ELF-1 (cell line): ENCODE measurements around the gene CAMTA2.

Source experiments
- DNase-seq: peaks from one replicate; pipeline ENCODE4 v3.0.0-alpha.2; 2016; ENCODE audit warnings: low read depth, low spot score

CAMTA2 gene

DNA sequence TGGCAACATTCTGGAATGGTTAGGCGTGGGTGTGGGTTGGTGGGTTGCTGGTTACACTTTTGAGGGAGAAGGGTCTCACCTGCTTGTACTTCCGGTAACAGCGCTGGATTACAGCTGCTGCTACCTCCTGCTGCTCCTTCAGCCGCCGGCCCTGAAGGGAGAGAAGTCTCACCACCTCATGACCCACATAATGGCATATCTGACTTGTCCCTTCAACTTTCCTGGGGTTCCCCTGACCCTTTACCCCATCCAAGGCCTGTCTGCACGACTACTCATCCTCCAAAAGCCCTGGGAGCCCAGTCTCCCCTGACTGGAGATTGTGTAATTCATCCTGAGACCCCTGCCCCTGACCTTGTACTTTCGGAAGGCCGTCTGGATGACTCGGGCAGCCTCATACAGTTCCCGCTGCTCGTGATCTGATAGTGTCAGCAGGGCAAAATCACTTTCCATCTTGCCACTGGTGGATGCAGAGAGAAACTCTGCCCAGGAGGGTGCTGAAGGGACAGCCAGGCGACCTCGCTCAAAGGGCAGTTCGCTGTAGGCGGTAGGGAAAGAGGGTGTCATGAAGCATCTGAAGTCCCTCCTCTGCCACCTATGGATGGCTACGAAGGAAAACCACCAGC, 17.8 kb downstream of the CAMTA2 start:
- DNase-seq: no peak

DNA sequence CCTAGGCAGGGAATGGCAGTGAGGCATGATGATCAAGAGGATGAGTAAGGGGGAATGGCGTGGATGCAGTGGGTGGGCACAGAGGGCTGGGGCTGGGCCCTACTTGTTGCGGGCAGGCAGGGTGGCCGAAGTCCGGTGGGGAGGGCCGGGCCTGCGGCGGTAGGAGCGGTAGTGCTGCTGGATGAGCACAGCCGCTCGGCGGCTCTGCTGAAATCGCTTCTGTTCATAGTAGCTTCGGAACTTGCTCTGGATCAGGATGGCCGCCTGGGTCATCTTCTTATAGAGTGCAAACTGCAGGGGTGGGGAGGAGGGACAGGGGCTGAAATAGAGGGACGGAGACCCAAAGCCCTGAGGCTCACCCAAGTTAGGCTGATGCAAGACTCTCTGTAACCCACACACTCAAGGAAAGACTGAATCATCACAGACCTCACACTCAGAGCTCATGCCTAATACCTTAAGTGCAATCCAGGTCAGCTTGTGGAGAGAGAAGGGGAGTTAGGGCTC, 18.4 kb downstream of the CAMTA2 start:
- DNase-seq: peak; percentile 56

DNA sequence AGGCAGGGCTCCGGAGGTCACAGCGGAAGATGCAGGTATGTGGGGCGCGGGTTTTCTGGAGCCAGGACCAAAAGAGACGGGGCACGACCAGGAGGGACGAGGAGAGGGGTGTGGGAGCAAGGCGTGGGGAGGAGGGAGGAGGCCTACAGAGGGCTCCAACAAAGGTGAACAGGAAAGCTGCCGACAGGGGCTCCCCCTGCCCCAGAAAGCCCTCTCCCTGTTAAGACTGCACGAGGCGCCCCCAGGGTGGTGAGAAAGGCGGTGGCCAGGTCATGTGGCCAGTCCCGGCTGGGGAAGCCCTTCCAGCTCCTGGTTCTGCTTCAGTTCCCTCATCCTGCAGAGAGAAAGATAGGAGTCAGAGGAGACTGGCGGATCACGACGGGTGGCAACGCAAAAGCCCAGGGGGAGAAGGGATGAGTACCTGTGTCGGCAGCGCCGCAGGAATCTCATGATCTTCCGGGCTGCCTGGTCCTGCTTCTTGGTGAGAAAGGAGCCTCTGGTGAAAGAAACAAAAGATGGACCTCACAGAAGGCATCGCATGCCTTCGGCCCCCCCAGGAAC, 18.9 kb downstream of the CAMTA2 start:
- DNase-seq: peak; percentile 68

DNA sequence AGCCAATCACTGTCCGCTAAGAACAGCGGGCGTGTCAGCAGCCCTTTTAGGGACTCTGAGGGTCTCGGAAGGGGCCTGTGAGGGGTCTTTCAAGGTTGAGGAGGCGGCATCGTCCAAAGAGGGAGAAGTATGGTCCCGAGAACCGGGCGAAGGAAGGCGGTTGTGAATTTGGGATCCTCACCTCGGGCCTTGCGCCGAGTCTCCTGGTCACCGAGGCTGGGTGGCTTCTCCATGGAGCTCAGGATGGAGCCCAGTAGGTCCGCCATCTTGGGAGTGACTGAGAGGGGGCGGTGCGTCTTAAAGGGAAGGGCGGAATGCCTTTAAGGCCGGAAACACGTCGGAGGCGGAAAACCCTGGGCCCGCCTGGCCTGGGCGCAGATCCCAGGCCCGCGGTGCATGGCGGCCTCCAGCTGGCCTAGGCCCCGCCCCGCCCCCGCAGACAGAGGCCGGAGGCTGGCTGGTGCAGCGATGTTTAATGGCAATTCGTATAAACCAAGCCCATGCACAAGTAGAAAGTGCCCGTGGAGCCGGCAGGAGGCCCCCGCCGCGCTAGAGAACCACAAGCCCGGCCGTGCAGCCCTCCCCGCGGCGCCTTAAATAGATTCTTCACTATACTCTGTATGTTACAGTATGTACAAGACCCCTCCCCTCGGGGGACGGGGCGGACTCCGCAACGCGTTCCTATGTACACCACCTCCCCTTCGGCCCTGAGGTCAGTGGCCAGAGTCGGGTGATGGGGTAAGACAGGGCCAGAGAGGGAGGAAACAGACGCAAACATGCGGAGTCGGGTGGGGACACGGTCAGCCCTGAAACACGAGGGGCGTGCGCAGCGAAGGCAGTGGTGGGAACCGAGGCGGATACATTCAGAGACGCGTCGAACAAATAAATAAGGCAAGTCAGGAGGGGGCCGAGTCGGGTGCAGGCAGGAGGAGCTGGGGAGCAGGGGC, 19.7 kb downstream of the CAMTA2 start, which contains the start of gene SPAG7:
SPAG7 (minus strand) TSS at position 279 of the 947 bp plus-strand sequence; CDS start at position 266, 13 bp downstream.
- peak; percentile 99 for DNase-seq

DNA sequence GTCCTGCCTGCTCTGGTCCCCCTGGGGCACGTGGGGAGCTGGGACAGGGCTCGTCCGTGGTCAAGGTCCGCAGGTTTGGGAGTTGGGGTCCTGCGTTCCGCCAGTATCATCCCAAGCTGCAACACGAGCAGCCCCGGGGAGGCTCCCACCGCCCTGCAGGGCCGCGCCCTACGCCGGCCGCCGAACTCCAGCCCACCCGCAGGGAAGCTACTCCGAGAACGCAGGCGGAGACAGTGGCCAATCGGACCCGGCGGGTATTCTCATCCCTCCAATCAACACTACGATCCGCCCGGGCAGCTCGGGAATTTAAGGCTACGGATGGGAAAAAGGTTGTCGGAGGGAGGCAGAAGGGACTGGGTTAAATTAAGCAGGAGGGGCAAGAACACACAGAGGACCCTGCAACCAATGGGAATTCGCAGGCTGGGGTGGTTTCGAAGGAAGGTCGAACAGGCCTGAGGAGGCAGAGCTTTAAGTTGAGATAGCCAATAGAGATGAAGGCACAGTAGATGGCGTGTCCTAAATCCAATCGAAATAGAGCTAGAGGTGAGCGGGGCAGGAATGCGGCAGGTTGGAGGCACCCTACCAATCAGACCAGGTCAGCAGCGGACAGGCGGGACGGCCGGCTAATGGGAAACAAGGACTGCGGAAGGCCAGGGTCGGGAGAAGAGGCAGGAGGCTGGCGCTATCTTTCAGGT, 20.5 kb downstream of the CAMTA2 start:
- peak; percentile 100 for DNase-seq

DNA sequence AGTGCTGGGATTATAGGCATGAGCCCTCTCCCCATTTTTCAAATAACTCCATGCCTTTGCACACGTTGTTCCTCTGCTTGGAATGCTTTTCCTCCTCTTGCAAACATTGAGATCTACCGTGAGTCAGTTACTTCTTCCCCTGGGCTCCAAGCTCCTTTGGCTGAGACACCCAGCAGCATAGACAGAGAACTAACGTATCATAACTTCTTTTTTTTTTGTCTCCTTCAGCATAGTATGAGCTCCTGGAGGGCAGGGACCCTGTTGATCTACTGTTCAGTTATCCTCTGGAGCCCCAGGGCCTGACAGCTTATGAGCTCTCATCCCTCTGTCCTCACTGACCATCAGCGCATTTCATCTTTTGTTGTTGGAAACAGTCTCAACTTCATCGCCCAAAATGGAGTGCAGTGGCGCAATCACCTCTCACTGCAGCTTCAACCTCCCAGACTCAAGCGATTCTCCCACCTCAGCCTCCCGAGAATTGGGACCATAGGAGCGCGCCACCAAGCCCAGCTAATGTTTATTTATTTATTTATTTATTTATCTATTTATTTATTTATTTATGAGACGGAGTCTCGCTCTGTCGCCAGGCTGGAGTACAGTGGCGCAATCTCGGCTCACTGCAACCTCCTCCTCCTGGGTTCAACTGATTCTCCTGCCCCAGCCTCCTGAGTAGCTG, 22.0 kb downstream of the CAMTA2 start:
- no peak for DNase-seq

DNA sequence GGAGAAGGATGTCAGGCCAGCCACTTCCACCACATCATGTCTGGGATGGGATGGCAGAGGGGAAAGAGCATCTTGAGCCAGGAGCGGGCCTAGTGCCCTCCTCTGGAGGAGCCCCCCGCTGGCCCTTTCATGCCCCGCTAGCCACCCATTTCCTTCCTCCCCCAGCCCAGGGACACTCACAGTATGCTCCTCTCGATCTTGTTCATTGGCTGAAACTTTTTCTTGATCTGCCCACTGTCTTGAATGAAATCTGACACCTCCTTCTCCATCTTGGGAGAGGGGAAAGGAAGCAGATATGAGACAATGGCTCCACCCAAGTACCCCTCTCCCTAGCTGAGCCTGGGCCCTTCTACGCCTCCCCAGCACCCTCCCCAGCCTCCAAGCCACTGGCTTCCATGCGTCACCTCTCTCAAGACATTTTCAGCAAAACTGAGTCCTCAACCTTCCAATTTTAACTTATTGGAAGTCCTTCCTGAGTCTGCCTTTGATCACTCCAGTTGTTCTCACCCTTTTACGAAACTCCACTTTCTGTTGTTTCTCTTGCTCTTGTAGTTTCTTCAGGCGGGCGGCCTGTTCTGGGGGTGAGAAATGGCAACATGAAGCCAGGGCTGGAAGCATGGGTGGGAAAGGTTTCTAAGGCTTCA, 27.1 kb downstream of the CAMTA2 start:
- DNase-seq: peak; percentile 32

DNA sequence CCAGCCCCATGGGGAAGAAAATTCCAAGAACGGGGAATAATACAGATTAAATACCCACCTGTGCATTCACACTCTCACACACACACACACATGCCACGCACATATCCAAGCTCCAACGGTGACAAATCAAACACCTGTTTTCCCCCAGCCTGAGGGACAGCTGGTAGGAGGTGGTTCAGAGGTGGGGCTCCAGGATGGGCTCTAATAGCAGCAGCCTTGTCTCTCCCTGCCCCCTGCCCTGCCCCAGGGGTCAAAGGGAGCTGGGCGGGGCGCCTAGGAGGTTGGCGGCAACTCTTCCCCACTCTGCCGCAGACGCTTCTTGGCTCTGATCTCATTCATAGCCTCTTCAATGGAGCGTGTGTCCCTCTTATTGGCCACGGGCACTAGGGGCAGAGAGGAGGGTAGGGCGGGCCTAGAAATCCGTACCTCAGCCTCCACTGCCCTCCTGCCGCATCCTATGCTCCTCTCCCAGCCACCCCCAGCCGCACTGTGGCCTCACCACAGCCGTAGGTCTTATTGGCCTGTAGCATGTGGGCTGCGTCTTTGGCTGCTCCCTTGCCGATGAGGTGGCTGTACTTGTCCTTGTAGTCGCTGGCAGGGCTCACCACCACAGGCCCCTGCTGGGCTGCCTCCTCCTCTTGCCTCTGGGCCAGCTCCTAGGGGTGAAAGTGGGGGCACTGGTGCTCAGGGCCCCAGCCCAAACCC, 28.1 kb downstream of the CAMTA2 start:
- DNase-seq: peak; percentile 47

DNA sequence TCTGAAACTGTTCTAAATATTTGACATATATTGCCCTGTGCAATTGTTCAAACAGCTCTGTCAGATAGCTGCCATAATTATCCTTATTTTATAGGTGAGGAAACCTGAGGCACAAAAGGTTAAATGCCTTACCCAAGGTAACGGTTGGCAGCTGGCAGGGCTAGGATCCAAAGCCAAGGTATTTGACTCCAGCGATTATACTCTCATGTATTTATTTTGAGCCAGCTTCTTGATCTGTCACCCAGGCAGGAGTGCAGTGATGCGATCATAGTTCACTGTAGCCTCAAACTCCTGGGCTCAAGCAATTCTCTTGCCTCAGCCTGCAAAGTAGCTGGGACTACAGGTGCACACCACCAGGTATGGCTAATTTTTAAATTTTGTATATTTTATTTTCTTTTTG, 29.4 kb downstream of the CAMTA2 start:
- DNase-seq: no peak

DNA sequence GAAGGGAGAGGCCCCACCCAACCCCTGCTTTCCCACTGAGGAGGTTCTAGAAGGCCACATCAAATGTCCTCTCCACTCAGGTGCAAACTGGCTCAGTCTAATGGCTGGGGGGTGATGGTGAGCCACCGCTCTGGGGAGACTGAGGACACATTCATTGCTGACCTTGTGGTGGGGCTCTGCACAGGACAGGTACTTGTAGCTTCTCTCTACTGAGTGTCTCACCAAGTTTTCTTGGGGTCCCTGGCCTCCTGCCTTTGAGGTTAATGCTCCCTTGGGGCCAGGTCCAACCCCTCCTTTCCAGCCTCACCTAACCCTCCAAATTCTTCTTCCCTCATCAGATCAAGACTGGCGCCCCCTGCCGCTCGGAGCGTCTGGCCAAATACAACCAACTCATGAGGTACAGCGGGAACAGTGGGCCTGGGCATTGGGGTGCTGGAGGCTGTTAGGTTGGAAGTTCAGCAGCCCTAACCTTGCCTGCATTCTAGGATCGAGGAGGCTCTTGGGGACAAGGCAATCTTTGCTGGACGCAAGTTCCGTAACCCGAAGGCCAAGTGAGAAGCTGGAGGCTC, 30.9 kb downstream of the CAMTA2 start:
- peak; percentile 41 for DNase-seq

DNA sequence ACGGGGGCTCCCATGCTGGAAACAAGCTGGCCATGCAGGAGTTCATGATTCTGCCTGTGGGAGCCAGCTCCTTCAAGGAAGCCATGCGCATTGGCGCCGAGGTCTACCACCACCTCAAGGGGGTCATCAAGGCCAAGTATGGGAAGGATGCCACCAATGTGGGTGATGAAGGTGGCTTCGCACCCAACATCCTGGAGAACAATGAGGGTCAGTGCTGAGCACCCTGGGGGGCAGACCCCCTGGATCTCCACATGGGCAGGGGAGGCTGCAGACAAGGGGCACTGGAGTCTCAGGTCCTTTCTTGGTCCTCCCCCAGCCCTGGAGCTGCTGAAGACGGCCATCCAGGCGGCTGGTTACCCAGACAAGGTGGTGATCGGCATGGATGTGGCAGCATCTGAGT, 32.4 kb downstream of the CAMTA2 start:
- DNase-seq: no peak

DNA sequence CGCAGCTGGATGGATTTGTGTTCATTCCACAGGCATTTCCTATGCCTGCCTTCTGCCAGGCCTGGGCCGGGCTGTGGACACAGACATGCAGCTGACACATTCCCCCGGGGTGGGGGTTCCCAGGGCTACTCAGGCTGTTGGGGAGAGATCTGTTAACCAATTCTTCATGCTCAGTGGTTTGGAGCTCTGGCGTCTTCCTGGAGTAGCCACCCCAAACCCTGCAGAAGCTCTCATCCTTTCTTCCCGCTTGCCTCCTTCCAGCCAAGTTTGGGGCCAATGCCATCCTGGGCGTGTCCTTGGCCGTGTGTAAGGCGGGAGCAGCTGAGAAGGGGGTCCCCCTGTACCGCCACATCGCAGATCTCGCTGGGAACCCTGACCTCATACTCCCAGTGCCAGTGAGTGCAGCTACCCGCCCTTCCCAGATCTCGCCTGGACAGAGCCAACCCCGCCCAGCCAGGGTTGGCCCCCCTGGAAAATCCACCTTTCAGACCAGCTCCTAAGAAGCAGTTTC, 34.0 kb downstream of the CAMTA2 start:
- no peak for DNase-seq

DNA sequence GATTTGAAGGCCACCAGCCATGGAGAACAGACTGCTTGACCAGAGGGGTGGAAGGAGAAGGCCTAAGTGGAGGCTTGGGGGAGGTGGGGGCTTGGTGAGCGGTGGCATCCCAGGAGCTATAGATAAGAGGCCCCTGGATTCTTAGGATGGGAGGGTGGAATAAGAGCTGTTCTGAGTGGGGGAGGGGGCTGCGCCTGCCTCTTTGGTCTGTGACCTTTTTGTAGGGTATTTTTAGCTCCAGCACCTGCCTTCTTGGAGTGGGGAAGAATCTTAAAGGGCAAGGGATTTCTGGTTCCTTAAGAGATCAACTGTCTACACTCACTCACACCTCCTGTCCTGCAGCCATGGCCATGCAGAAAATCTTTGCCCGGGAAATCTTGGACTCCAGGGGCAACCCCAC, 36.0 kb downstream of the CAMTA2 start:
- DNase-seq: peak; percentile 29

DNA sequence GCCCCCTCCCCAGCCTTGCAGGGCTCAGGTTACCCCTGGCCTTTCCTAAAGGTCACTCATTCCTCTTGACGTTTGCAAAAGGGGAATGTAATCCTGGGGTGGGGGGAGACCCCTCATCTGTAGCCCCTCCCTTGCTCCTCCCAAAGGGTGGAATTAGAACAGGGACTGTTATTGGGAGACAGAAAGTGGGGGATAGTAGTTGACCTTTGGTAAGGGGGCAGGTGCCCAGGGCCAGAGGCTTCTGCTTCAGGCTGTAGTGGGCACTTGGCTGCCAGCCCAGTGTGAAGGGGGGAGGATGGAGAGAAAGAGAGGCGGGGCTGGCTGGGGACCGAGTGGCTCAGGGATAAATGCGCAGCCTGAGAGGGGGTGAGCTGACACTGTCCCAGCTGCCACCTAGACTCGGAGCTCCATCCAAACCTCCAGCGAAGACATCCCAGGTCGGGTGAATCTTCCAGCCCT, 36.7 kb downstream of the CAMTA2 start, which contains the start of gene ENO3:
ENO3 (plus strand) TSS at position 374 of the 459 bp plus-strand sequence. CDS start 711 bp downstream, outside the sequence.
- DNase-seq: peak; percentile 36

DNA sequence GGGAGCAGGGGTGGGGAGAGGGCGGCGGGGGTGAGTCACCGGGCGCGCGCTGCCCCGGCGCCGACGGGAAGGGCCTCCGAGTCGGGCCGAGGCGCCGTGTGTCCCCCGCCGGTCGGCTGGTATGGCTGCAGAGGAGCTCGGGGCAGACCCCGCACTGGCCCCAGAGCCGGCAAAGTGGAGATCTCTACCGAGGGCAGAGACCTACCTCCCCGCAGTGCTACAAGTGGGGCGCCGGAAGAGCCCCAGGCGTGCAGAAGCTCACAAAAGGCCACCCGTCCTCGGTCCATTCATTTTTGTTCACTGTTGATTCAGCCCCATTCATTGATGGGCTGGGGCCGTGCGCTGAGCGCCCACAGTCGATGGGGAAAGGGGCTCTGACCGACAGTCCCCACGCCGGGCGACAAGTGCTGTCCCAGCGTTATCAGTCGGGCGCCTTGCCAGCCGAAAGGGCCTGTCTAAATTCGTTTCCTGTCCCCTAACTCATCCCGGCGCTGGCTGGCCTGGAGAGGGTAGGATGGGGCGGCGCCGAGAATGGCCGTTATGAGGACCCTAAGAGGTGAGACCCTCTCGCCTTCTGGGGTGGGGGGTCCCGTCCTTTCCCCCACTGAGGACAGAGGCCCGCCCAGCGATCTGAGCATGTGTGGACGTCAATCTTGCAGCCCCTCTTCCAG, 37.3 kb downstream of the CAMTA2 start:
- DNase-seq: peak; percentile 72

DNA sequence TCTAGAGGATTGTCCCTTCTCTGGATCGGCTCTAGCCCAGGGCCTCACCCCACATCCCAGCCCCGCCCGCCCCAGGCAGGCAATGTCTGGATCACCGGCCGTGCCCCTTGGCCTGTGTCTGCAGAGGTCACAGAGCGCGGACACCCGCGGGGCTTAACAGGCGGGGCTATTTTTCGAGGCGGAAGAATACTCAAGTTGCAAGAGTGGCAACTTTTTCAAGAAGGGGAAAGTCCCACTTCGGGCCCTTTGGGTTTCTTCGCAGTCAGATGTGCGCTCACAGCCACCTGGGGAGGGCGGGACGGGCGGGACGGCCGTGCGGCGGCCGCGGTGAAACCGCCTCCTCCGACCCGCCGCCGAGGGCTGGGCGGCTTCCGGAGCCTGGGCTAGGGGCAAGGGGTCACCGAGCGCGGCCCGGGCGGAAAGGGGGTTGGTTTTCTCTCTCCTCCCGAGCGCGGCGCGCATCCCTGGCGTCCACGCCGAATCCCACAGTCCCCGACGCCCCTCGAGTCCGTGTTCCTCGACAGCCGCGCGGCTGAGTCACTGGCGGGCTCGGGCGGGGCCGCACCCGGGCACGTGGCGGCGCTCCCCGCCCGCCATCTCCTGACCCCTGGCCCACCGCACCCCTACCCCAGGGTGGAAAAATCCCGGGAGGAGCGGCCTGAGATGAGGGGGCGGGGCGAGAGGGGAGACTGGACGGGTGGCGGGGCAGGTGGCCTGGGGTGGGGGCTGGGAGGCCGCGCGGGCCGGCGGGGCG, 38.0 kb downstream of the CAMTA2 start:
- DNase-seq: peak; percentile 92

DNA sequence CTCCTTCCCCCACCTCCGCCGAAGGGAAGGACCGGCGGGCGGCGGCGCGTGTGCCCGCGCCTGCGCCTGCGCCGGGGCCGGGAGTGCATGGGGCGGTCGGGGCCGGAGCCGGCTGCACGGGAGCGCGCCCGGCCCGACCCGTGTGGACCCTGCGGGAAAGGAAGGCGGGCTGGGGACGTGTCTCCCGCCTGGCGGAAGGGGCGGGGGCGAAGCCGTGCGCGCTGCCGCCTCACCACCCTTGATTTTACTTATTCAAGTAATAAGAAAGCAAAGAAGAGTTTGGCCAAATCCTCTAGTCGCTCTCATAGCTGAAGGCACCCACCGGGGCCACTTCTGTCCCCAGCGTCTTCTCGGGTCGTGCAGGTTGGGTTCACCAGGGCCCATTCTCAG, 38.5 kb downstream of the CAMTA2 start:
- peak; percentile 94 for DNase-seq
